HepG2 (cell line): ENCODE data around the gene NELL1. TPM values are rescaled to one million over a fixed set of nuclear protein-coding genes. Genes with fewer than 3 reads are reported as not detected.

ENCODE experiments used
- ATAC-seq: fragments of 200-7000 bp; cut with Tn5 transposase; 3 replicates; pipeline ENCODE4 v1.9.1; 2020; ENCODE audit warnings: mild to moderate bottlenecking, moderate library complexity
- BruUV-seq: library from RNA; stranded (reverse); fragments of 400-500 nt; replicated peaks from 2 replicates; lab custom pipeline; 2021; lab: Mats Ljungman, UMichigan
- CTCF ChIA-PET: fragments of 300-600 bp; formaldehyde crosslinking; extraction: SDS; loops from one replicate; lab custom pipeline; 2021; ENCODE audit warnings: low total read pairs, inconsistent platforms, low intra/inter-chr PET ratio; lab: Yijun Ruan, JAX
- POLR2A ChIA-PET: fragments of 350-600 bp; sonication (Branson Sonifier 250); formaldehyde crosslinking; loops from one replicate; lab custom pipeline; 2020; ENCODE audit warnings: antibody characterized with exemption, inconsistent platforms; lab: Yijun Ruan, JAX
- DNase-seq: peaks from one replicate; pipeline ENCODE4 v3.0.0-alpha.2; 2015; ENCODE audit warnings: low spot score
- FAIRE-seq: peaks from 3 replicates; lab custom pipeline; 2011; peaks lifted over from hg19 to GRCh38; lab: Jason Lieb, UNC
- H2AFZ ChIP-seq: one replicate; pipeline ENCODE4 v1.6.1; 2011; ENCODE audit warnings: low read length, inconsistent platforms
- H3K27ac ChIP-seq: fragments of 300-600 bp; 3 replicates; pipeline ENCODE4 v1.8.0; 2011; ENCODE audit warnings: mixed run types, mild to moderate bottlenecking, mixed read lengths, low read length, inconsistent platforms; ENCODE audit not compliant: insufficient read depth; ENCODE audit errors: extremely low read length
- H3K27me3 ChIP-seq, 2 experiments: fragments of 200-600 bp in 1 of 2; 2 replicates in 1 of 2; 3 replicates in 1 of 2; pipeline versions ENCODE4 v1.6.0 to v1.8.0; 2011; ENCODE audit warnings: low read length in 2 of 2, mild to moderate bottlenecking in 2 of 2, moderate library complexity in 2 of 2, inconsistent platforms in 1 of 2; ENCODE audit not compliant: insufficient read depth in 2 of 2, control insufficient read depth in 1 of 2
- H3K36me3 ChIP-seq, 2 experiments: fragments of 200-600 bp in 1 of 2; replicated peaks in 1 of 2; 2 replicates in 1 of 2; 3 replicates in 1 of 2; pipeline versions ENCODE4 v1.5.1 to v1.8.0; 2011; ENCODE audit warnings: low read length in 2 of 2, inconsistent platforms in 1 of 2; ENCODE audit not compliant: insufficient read depth in 2 of 2, control insufficient read depth in 1 of 2
- H3K4me1 ChIP-seq: 2 replicates; pipeline ENCODE4 v1.5.1; 2012; ENCODE audit warnings: low read length, inconsistent platforms; ENCODE audit not compliant: insufficient read depth
- H3K4me2 ChIP-seq: 2 replicates; pipeline ENCODE4 v1.6.0; 2011; ENCODE audit warnings: low read depth, low read length, inconsistent platforms
- H3K4me3 ChIP-seq, 3 experiments: fragments of 200-600 bp in 1 of 3; sonication (generic), shearing (Covaris generic) in 1 of 3; replicated peaks in 1 of 3; 2 replicates each; pipeline ENCODE4 v1.5.1; 2011 to 2016; ENCODE audit warnings: low read length in 3 of 3, inconsistent platforms in 2 of 3, low read depth in 2 of 3, mild to moderate bottlenecking in 2 of 3, control low read depth in 1 of 3, mixed read lengths in 1 of 3; ENCODE audit not compliant: insufficient read depth in 1 of 3
- H3K79me2 ChIP-seq: one replicate; pipeline ENCODE4 v1.6.1; 2011; ENCODE audit warnings: low read length, inconsistent platforms; ENCODE audit not compliant: insufficient read depth
- H3K9ac ChIP-seq: 2 replicates; pipeline ENCODE4 v1.6.0; 2011; ENCODE audit warnings: mild to moderate bottlenecking, low read depth, low read length, inconsistent platforms; ENCODE audit not compliant: insufficient read depth
- H3K9me3 ChIP-seq: 2 replicates; pipeline ENCODE4 v1.5.1; 2012; ENCODE audit warnings: mild to moderate bottlenecking, low read length
- H4K20me1 ChIP-seq: 2 replicates; pipeline ENCODE4 v1.6.0; 2011; ENCODE audit warnings: inconsistent platforms, mild to moderate bottlenecking, low read length, moderate library complexity; ENCODE audit not compliant: insufficient read depth
- DDIT3 ChIP-seq: sonication (generic); formaldehyde crosslinking; IDR thresholded peaks from 2 replicates; pipeline ENCODE4 v1.4.0; 2020; ENCODE audit warnings: mild to moderate bottlenecking, missing genetic modification reagents
- GABPB1 ChIP-seq: IDR thresholded peaks from 2 replicates; pipeline ENCODE4 v1.6.1; 2016; ENCODE audit warnings: mild to moderate bottlenecking, missing genetic modification reagents, moderate library complexity, missing compliant biosample characterization
- GTF3A ChIP-seq: sonication (generic); formaldehyde crosslinking; conservative IDR thresholded peaks from 2 replicates; pipeline ENCODE4 v1.4.0; 2020; ENCODE audit warnings: mild to moderate bottlenecking, missing genetic modification reagents
- IKZF1 ChIP-seq: fragments of 450-650 bp; IDR thresholded peaks from 2 replicates; pipeline ENCODE4 v1.7.1; 2016
- IKZF4 ChIP-seq: sonication (generic); formaldehyde crosslinking; IDR thresholded peaks from 2 replicates; pipeline ENCODE4 v1.5.1; 2020; ENCODE audit warnings: borderline replicate concordance, mild to moderate bottlenecking, low read depth, missing genetic modification reagents; ENCODE audit errors: not compliant biosample characterization
- KLF12 ChIP-seq: sonication (generic); formaldehyde crosslinking; IDR thresholded peaks from 2 replicates; pipeline ENCODE4 v1.4.0; 2020; ENCODE audit warnings: missing genetic modification reagents, borderline replicate concordance
- MEIS2 ChIP-seq: sonication (generic); formaldehyde crosslinking; IDR thresholded peaks from 2 replicates; pipeline ENCODE4 v1.9.0; 2021; ENCODE audit warnings: mild to moderate bottlenecking, missing genetic modification reagents
- MTF2 ChIP-seq: sonication (generic); formaldehyde crosslinking; IDR thresholded peaks from 2 replicates; pipeline ENCODE4 v1.5.0; 2020; ENCODE audit warnings: missing genetic modification reagents, borderline replicate concordance
- NR3C1 ChIP-seq: sonication (generic); formaldehyde crosslinking; IDR thresholded peaks from 2 replicates; pipeline ENCODE4 v1.4.0; 2020; ENCODE audit warnings: missing genetic modification reagents
- PATZ1 ChIP-seq: sonication (generic); formaldehyde crosslinking; IDR thresholded peaks from 2 replicates; pipeline ENCODE4 v1.4.0; 2020; ENCODE audit warnings: missing genetic modification reagents
- POLR2AphosphoS2 ChIP-seq: IDR thresholded peaks from 2 replicates; pipeline ENCODE4 v1.6.1; 2011; ENCODE audit warnings: low read depth, low read length, improper control_type of control experiment
- RBM22 ChIP-seq: fragments of 200-400 bp; formaldehyde crosslinking; optimal IDR thresholded peaks from 2 replicates; pipeline ENCODE3; 2017; ENCODE audit warnings: mild to moderate bottlenecking, low read length, moderate library complexity
- RNF219 ChIP-seq: sonication (generic); formaldehyde crosslinking; IDR thresholded peaks from 2 replicates; pipeline ENCODE4 v1.5.0; 2020; ENCODE audit warnings: mild to moderate bottlenecking, missing genetic modification reagents
- SMAD1 ChIP-seq: sonication (generic); formaldehyde crosslinking; IDR thresholded peaks from 2 replicates; pipeline ENCODE4 v1.4.0; 2020; ENCODE audit warnings: missing genetic modification reagents, low read depth, mild to moderate bottlenecking, borderline replicate concordance
- ZC3H13 ChIP-seq: sonication (generic); formaldehyde crosslinking; IDR thresholded peaks from 2 replicates; pipeline ENCODE4 v1.8.1; 2023; ENCODE audit warnings: mild to moderate bottlenecking, missing genetic modification reagents, moderate library complexity
- ZNF276 ChIP-seq: sonication (generic); formaldehyde crosslinking; IDR thresholded peaks from 2 replicates; pipeline ENCODE4 v1.4.0; 2020; ENCODE audit warnings: mild to moderate bottlenecking, low read depth, missing genetic modification reagents
- ZNF451 ChIP-seq: sonication (generic); formaldehyde crosslinking; IDR thresholded peaks from 2 replicates; pipeline ENCODE4 v1.5.0; 2020; ENCODE audit warnings: mild to moderate bottlenecking, missing genetic modification reagents
- ZNF563 ChIP-seq: sonication (generic); formaldehyde crosslinking; IDR thresholded peaks from 2 replicates; pipeline ENCODE4 v1.8.0; 2022; ENCODE audit warnings: mild to moderate bottlenecking, moderate library complexity, missing genetic modification reagents
- WGBS: methylation state at CpG from one replicate; pipeline ENCODE4 v1.1.6; 2017; ENCODE audit warnings: low lambda C conversion rate; 5-methylcytosine and 5-hydroxymethylcytosine counted together
- in situ Hi-C: cut with HindIII; loops from 2 replicates; pipeline ENCODE4 v1.10.0; 2017; ENCODE audit warnings: low pct_unique_long_range_greater_than_20kb; ENCODE audit not compliant: extremely low pct_ligation_motif_present
- intact Hi-C: fragments of 100-400 bp; cut with micrococcal nuclease; formaldehyde crosslinking; loops from one replicate; pipeline ENCODE4 v1.10.0; 2022; ENCODE audit not compliant: unreplicated experiment
- polyA plus RNA-seq, 8 experiments: library from polyadenylated mRNA; depleted of rRNA in 3 of 8; stranded (reverse) in 7 of 8; unstranded in 1 of 8; fragments of >200 nt; fragmentation: Illumina TruSeq in 4 of 8; extraction: Trizol in 4 of 8; gene quantifications; 2 replicates each; pipeline versions ENCODE4 v1.2.1 to v1.2.3, GENCODE V29; 2011 to 2016; ENCODE audit warnings: low read depth in 4 of 8, missing spikeins in 1 of 8, mixed read lengths in 1 of 8; ENCODE audit not compliant: insufficient read depth in 1 of 8
- total RNA-seq, 5 experiments: library from RNA; depleted of rRNA; stranded (reverse); fragments of >200 nt; fragmentation: Illumina TruSeq; extraction: Trizol; gene quantifications; 2 replicates each; pipeline ENCODE4 v1.2.3, GENCODE V29; 2016; ENCODE audit warnings: low read depth in 1 of 5

Gene NELL1
- total and polyA plus RNA-seq, 2 of the 13 experiments (the other 11 are each of a cell fraction or from before 2014, with no cell fraction given) = not detected

GRCh38 chr11:21007297-21007696 lies 337.9 kb downstream of the NELL1 start (continued):
- TF ChIP-seq RNF219 (CRISPR knock-in tag) (no peak), MEIS2 (CRISPR knock-in tag) (no peak), ZNF276 (CRISPR knock-in tag) (no peak), ZC3H13 (CRISPR knock-in tag) (no peak)
- TF ChIP-seq, all 625 proteins: peak for 0

- no peak for FAIRE-seq
Observed at GRCh38 chr11:21018248-21018647, 348.9 kb downstream of the NELL1 start.

More at GRCh38 chr11:21018248-21018647, 348.9 kb downstream of the NELL1 start:
- TF ChIP-seq NR3C1 = no peak
- no peak for TF ChIP-seq ZNF563
- no peak for TF ChIP-seq RBM22
- TF ChIP-seq GABPB1 = no peak
- TF ChIP-seq PATZ1 (CRISPR knock-in tag) = no peak
- no peak for TF ChIP-seq IKZF4 (CRISPR knock-in tag)
- TF ChIP-seq ZNF451 (CRISPR knock-in tag) = no peak
- no peak for TF ChIP-seq POLR2AphosphoS2
- TF ChIP-seq MTF2 (CRISPR knock-in tag) = no peak
- TF ChIP-seq GTF3A = no peak
- TF ChIP-seq SMAD1 = no peak
- no peak for TF ChIP-seq IKZF1
- TF ChIP-seq KLF12 (CRISPR knock-in tag) = no peak
- no peak for TF ChIP-seq DDIT3 (CRISPR knock-in tag)
- POLR2A ChIA-PET = no interaction called here
- Histone ChIP-seq H4K20me1 (no peaks in the 10 kb centered on the region), H3K27ac (no peak overlapping the region), H3K4me3 (no peak overlapping the region), H3K4me2 (no peak overlapping the region), H2AFZ (no peak overlapping the region), H3K9me3 (0 out of 2 replicates have a peak, but pooled peaks cover 3% of the 10 kb centered on the region), H3K4me1 (no peaks in the 10 kb centered on the region), H3K27me3 (peaks cover 0 to 3% of the 10 kb centered on the region in 2 experiments; a peak in 1 of 5 replicates), H3K79me2 (no peaks in the 10 kb centered on the region), H3K9ac (no peak overlapping the region), H3K36me3 (no peaks in the 10 kb centered on the region)
- intact Hi-C loops = no loop called here
- CTCF ChIA-PET = no interaction called here
- BruUV-seq = no TSS peak
- WGBS = 4% methylated on average over 3 of the region's 3 CpGs
- ATAC-seq (no peak), DNase-seq (no peak)
- in situ Hi-C loops = no loop called here
